ENCODE data around the gene CLCN7. TPM values are rescaled to one million over a fixed set of nuclear protein-coding genes. Genes with fewer than 3 reads are reported as not detected.

The CLCN7 gene
- total RNA-seq, 1 donor from 2014 or later: 49.8 TPM

DNA sequence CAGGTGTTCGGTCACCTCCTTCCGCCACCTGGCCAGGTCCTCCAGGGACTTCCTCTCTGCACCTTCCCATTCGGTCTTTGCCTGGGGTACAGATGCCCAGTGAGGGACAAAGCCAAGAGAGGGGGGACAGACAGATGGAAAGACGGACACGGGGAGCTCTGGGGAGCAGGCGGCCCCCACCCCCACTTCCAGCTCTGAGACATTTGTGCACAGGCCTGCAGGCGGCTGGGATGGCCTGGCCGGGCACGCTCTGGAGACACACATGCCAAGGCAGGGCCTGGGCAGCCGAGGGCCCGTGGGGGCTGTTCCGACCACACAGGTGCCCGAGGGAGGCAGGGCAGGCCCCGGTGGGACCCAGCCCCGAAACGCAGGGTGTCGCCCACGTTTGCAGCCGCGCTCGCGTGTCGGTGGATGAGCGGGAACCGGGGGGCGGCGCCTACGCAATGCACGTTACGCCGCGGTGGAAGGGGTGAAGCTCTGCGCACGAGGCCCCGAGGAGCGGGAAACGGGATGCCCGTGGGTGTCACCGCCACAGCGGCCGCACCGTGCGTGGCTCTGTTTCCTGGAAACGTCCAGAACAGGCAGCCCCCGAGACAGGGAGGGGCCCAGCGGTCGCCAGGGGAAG lies 38.0 kb downstream of the CLCN7 start:
- H3K27ac ChIP-seq: no peak overlapping the region
- intact Hi-C loops (cut with DNase I): no loop called here
- H3K4me1 ChIP-seq: no peaks in the 10 kb centered on the region
- no peak overlapping the region for H3K4me3 ChIP-seq
- DNase-seq (ENCODE audit: extremely low spot score in 2 of 2): no peak
- no peaks in the 10 kb centered on the region for H3K36me3 ChIP-seq
- no peaks in the 10 kb centered on the region for H3K27me3 ChIP-seq
- TF ChIP-seq, protein P1, sequence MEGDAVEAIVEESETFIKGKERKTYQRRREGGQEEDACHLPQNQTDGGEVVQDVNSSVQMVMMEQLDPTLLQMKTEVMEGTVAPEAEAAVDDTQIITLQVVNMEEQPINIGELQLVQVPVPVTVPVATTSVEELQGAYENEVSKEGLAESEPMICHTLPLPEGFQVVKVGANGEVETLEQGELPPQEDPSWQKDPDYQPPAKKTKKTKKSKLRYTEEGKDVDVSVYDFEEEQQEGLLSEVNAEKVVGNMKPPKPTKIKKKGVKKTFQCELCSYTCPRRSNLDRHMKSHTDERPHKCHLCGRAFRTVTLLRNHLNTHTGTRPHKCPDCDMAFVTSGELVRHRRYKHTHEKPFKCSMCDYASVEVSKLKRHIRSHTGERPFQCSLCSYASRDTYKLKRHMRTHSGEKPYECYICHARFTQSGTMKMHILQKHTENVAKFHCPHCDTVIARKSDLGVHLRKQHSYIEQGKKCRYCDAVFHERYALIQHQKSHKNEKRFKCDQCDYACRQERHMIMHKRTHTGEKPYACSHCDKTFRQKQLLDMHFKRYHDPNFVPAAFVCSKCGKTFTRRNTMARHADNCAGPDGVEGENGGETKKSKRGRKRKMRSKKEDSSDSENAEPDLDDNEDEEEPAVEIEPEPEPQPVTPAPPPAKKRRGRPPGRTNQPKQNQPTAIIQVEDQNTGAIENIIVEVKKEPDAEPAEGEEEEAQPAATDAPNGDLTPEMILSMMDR (IDR thresholded peaks at IDR 0.05): no peak
- no peak for TF ChIP-seq POLR2AphosphoS5 (IDR thresholded peaks at IDR 0.05; ENCODE audit: insufficient read depth in 1 of 2, low read depth in 1 of 2)
- no peak for TF ChIP-seq POLR2A (IDR thresholded peaks at IDR 0.05)
- H3K9me3 ChIP-seq: no peaks in the 10 kb centered on the region

DNA sequence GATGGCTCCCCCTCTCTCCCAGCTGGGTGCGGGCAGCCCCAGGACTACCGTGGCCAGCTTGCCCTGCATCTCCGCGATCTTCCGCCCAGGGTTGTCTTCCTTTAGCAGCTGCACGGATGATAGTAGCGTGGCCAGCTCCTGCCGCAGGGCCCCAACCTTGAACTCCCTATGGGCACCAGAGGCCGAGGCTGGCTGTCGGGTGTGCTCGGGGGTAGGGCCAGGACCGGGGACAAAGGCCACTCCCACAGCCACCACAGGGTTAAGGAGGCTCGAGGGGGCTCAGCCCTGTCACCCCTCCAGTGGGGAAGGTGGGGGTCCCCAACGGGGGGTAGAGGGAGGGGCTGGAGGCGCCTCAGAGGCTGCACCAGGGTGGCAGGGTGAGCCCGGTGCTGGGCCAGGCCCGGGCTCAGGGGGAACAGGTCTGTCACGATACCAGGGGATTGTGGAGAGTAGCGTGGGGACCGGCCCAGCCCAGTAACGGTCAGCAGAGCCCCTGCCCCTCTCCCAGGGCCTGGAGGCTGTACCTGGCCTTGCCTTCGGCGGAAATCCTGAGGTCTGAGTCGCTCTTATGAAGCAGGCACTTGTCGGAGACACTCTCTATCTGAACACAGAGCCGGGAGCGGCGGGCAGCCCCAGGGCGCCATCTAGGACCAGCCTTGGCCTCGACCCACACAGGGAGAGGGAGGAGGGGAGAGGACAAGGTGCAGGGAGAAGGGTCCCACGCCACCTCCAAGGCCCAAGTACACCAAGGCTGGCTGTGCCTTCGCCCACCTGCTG lies 38.7 kb downstream of the CLCN7 start:
- no peaks in the 10 kb centered on the region for H3K9me3 ChIP-seq
- no peaks in the 10 kb centered on the region for H3K27me3 ChIP-seq
- H3K4me1 ChIP-seq: no peaks in the 10 kb centered on the region
- intact Hi-C loops (cut with DNase I): no loop called here
- no peak for DNase-seq (ENCODE audit: extremely low spot score in 2 of 2)
- no peak for TF ChIP-seq POLR2AphosphoS5 (IDR thresholded peaks at IDR 0.05; ENCODE audit: insufficient read depth in 1 of 2, low read depth in 1 of 2)
- TF ChIP-seq, protein P1 (IDR thresholded peaks at IDR 0.05): no peak
- no peak for TF ChIP-seq POLR2A (IDR thresholded peaks at IDR 0.05)
- H3K27ac ChIP-seq: no peak overlapping the region
- no peak overlapping the region for H3K4me3 ChIP-seq
- no peaks in the 10 kb centered on the region for H3K36me3 ChIP-seq

DNA sequence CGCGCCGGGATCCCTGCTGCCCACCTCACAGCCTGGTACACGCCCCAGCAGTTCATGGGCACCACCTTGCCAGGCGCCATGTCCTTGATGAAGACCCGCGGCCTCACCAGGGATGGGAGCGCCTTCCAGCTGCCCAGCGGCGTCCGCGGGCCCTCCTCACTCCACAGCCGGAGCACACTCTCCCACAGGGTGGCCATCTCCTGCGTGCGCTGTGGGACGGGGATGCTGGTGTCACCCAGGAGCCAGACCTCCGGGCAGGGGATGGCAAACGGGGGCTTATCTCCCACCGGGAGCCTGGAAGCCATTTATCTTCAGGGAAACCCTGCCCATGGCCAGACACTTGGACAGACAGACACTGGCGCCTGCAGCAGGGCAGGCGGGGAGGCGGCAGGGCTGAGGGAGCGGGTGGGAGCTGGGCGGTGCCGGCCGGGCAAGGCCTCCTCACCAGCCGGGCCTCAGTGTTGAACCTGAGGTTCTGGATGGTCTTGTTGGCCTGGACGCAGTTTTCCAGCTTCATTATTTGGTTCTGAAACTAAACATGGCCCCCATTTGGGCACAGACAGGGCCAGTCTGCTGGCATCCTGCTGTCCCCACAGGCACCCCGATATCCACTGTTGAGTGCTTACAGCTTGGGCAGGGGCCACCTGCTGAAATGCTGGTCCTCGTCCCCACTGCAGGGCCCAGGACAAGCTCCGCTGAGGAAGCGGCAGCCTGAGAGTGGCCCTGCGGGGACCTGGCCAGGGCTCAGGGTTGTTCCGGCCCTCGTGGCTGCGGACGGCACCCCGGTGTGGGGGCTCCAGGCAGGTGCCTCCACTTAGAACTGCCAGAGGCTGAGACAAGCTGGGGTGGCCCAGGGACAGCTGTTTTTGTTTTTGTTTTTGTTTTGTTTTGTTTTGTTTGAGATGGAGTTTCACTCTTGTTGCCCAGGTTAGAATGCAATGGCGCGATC lies 39.9 kb downstream of the CLCN7 start:
- no peak overlapping the region for H3K27ac ChIP-seq
- H3K27me3 ChIP-seq: no peaks in the 10 kb centered on the region
- no peaks in the 10 kb centered on the region for H3K9me3 ChIP-seq
- H3K4me1 ChIP-seq: no peaks in the 10 kb centered on the region
- TF ChIP-seq POLR2AphosphoS5 (IDR thresholded peaks at IDR 0.05; ENCODE audit: insufficient read depth in 1 of 2, low read depth in 1 of 2) (no peak), POLR2A (IDR thresholded peaks at IDR 0.05) (no peak)
- TF ChIP-seq, protein P1 (IDR thresholded peaks at IDR 0.05): no peak
- no peaks in the 10 kb centered on the region for H3K36me3 ChIP-seq
- H3K4me3 ChIP-seq: no peak overlapping the region
- intact Hi-C loops (cut with DNase I): no loop called here
- no peak for DNase-seq (ENCODE audit: extremely low spot score in 2 of 2)

DNA sequence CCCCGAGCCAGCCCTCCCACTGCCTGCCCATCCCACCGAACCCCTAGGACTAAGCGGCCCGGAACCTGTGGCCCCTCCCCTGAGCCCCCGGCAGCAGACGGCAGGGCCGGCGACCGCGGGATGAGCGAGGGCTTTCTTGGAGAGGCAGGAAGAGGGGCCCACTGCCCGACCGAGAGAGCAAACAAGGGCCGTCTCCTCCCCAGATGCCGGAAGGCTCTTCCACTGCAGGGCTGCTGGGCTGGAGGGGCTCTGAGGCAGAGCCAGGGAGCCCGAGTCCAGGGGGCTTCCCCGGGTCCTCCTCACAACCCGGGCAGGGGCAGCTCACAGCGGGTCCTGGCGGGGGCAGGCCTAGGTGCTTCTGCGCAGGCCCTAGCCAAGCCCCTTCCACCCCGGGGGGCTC lies 41.1 kb downstream of the CLCN7 start:
- H3K27ac ChIP-seq: no peak overlapping the region
- no peaks in the 10 kb centered on the region for H3K9me3 ChIP-seq
- intact Hi-C loops (cut with DNase I): no loop called here
- no peaks in the 10 kb centered on the region for H3K36me3 ChIP-seq
- no peaks in the 10 kb centered on the region for H3K27me3 ChIP-seq
- H3K4me1 ChIP-seq: no peaks in the 10 kb centered on the region
- no peak for DNase-seq (ENCODE audit: extremely low spot score in 2 of 2)
- no peak overlapping the region for H3K4me3 ChIP-seq
- TF ChIP-seq, protein P1 (IDR thresholded peaks at IDR 0.05): no peak
- TF ChIP-seq POLR2A (IDR thresholded peaks at IDR 0.05): no peak
- no peak for TF ChIP-seq POLR2AphosphoS5 (IDR thresholded peaks at IDR 0.05; ENCODE audit: insufficient read depth in 1 of 2, low read depth in 1 of 2)
